ENCODE results near the gene GNA12.

The GNA12 gene

GRCh38 chr7:2782121-2782520 lies 62.0 kb downstream of the GNA12 start:
- no peak for TF ChIP-seq EZH2 (optimal IDR thresholded peaks at IDR 0.05; ENCODE audit: low read depth, low read length)
- no peak for TF ChIP-seq CTCF (IDR thresholded peaks at IDR 0.05; ENCODE audit: low read length)
- no peak for TF ChIP-seq EZH2phosphoT487 (IDR thresholded peaks at IDR 0.05; ENCODE audit: low read length)
- Histone ChIP-seq H2AFZ (ENCODE audit: low read length) (no peak overlapping the region), H3F3A (ENCODE audit: insufficient read depth, low read length) (no peaks in the 10 kb centered on the region), H3K4me1 (ENCODE audit: low read length) (no peaks in the 10 kb centered on the region), H3K79me2 (ENCODE audit: low read length) (no peaks in the 10 kb centered on the region), H3K9me2 (replicated peaks; ENCODE audit: insufficient read depth, low read length) (no peaks in the 10 kb centered on the region), H4K20me1 (ENCODE audit: insufficient read depth, low read length) (no peaks in the 10 kb centered on the region), H3K4me2 (ENCODE audit: low read depth, low read length) (no peak overlapping the region), H3K36me3 (replicated peaks; ENCODE audit: insufficient read depth, low read length) (no peaks in the 10 kb centered on the region), H3K27ac (ENCODE audit: low read length) (no peak overlapping the region), H3K4me3 (ENCODE audit: low read length) (no peak overlapping the region), H3K9ac (ENCODE audit: low read length) (no peak overlapping the region), H3K9me3 (replicated peaks; ENCODE audit: insufficient read depth, low read length) (no peaks in the 10 kb centered on the region), H3K27me3 (replicated peaks; ENCODE audit: insufficient read depth, low read length) (no peaks in the 10 kb centered on the region)
- DNase-seq: no peak

- no peak overlapping the region for H3K4me2 ChIP-seq (ENCODE audit: low read depth, low read length)
- no peak overlapping the region for H3K27ac ChIP-seq (ENCODE audit: low read length)
- no peaks in the 10 kb centered on the region for H4K20me1 ChIP-seq (ENCODE audit: insufficient read depth, low read length)
- no peaks in the 10 kb centered on the region for H3F3A ChIP-seq (ENCODE audit: insufficient read depth, low read length)
- no peak overlapping the region for H2AFZ ChIP-seq (ENCODE audit: low read length)
- no peaks in the 10 kb centered on the region for H3K4me1 ChIP-seq (ENCODE audit: low read length)
- DNase-seq: no peak
- H3K9ac ChIP-seq (ENCODE audit: low read length): no peak overlapping the region
- H3K27me3 ChIP-seq (replicated peaks; ENCODE audit: insufficient read depth, low read length): no peaks in the 10 kb centered on the region
- H3K79me2 ChIP-seq (ENCODE audit: low read length): no peaks in the 10 kb centered on the region
- no peaks in the 10 kb centered on the region for H3K9me2 ChIP-seq (replicated peaks; ENCODE audit: insufficient read depth, low read length)
- TF ChIP-seq EZH2phosphoT487 (IDR thresholded peaks at IDR 0.05; ENCODE audit: low read length): no peak
- TF ChIP-seq CTCF (IDR thresholded peaks at IDR 0.05; ENCODE audit: low read length): no peak
- no peak for TF ChIP-seq EZH2 (optimal IDR thresholded peaks at IDR 0.05; ENCODE audit: low read depth, low read length)
- no peaks in the 10 kb centered on the region for H3K36me3 ChIP-seq (replicated peaks; ENCODE audit: insufficient read depth, low read length)
- no peak overlapping the region for H3K4me3 ChIP-seq (ENCODE audit: low read length)
- H3K9me3 ChIP-seq (replicated peaks; ENCODE audit: insufficient read depth, low read length): no peaks in the 10 kb centered on the region
These were observed 62.5 kb downstream of the GNA12 start for GRCh38 chr7:2781636-2782035.

GRCh38 chr7:2779051-2779450 lies 65.1 kb downstream of the GNA12 start:
- DNase-seq: no peak
- Histone ChIP-seq H4K20me1 (ENCODE audit: insufficient read depth, low read length) (no peaks in the 10 kb centered on the region), H3F3A (ENCODE audit: insufficient read depth, low read length) (no peaks in the 10 kb centered on the region), H2AFZ (ENCODE audit: low read length) (no peak overlapping the region), H3K9me2 (replicated peaks; ENCODE audit: insufficient read depth, low read length) (no peaks in the 10 kb centered on the region), H3K27me3 (replicated peaks; ENCODE audit: insufficient read depth, low read length) (no peaks in the 10 kb centered on the region), H3K27ac (ENCODE audit: low read length) (no peak overlapping the region), H3K36me3 (replicated peaks; ENCODE audit: insufficient read depth, low read length) (no peaks in the 10 kb centered on the region), H3K4me3 (ENCODE audit: low read length) (no peak overlapping the region), H3K4me1 (ENCODE audit: low read length) (no peaks in the 10 kb centered on the region), H3K4me2 (ENCODE audit: low read depth, low read length) (no peak overlapping the region), H3K9ac (ENCODE audit: low read length) (no peak overlapping the region), H3K9me3 (replicated peaks; ENCODE audit: insufficient read depth, low read length) (no peaks in the 10 kb centered on the region), H3K79me2 (ENCODE audit: low read length) (no peaks in the 10 kb centered on the region)
- TF ChIP-seq EZH2 (optimal IDR thresholded peaks at IDR 0.05; ENCODE audit: low read depth, low read length): no peak

GRCh38 chr7:2777898-2778535 lies 66.1 kb downstream of the GNA12 start:
- Histone ChIP-seq H3K36me3 (replicated peaks; ENCODE audit: insufficient read depth, low read length) (no peaks in the 10 kb centered on the region), H3F3A (ENCODE audit: insufficient read depth, low read length) (no peaks in the 10 kb centered on the region), H3K9ac (ENCODE audit: low read length) (no peak overlapping the region), H3K9me3 (replicated peaks; ENCODE audit: insufficient read depth, low read length) (no peaks in the 10 kb centered on the region), H3K4me3 (ENCODE audit: low read length) (no peak overlapping the region), H3K4me2 (ENCODE audit: low read depth, low read length) (no peak overlapping the region), H3K27ac (ENCODE audit: low read length) (no peak overlapping the region), H3K4me1 (ENCODE audit: low read length) (peaks cover 6% of the 10 kb centered on the region), H2AFZ (ENCODE audit: low read length) (no peak overlapping the region), H3K9me2 (replicated peaks; ENCODE audit: insufficient read depth, low read length) (no peaks in the 10 kb centered on the region), H3K79me2 (ENCODE audit: low read length) (no peaks in the 10 kb centered on the region), H4K20me1 (ENCODE audit: insufficient read depth, low read length) (no peaks in the 10 kb centered on the region), H3K27me3 (replicated peaks; ENCODE audit: insufficient read depth, low read length) (no peaks in the 10 kb centered on the region)
- TF ChIP-seq CTCF (IDR thresholded peaks at IDR 0.05; ENCODE audit: low read length): no peak
- TF ChIP-seq EZH2phosphoT487 (IDR thresholded peaks at IDR 0.05; ENCODE audit: low read length): no peak
- no peak for TF ChIP-seq EZH2 (optimal IDR thresholded peaks at IDR 0.05; ENCODE audit: low read depth, low read length)
- no peak for DNase-seq

Measured in MM.1S (cell line).